HTERT RPE-1 (cell line): Measurements from ENCODE around the gene ALG12.
"Not testable (repeated sequence)": the region's sequence is repeated elsewhere in the genome, so short reads cannot be mapped to it uniquely, and the experiment has no call there.

ENCODE experiments used
- in situ Hi-C: fragments of 300-500 bp; cut with MboI; formaldehyde crosslinking; loops from 4 replicates; pipeline ENCODE4 v1.14.3; 2020; ENCODE audit warnings: low sequenced_read_pairs

Gene ALG12

GRCh38 chr22:49947296-49947622 lies 29.0 kb upstream of the ALG12 start:
- in situ Hi-C loops = no loop called here

- in situ Hi-C loops = no loop called here
Observed at GRCh38 chr22:49946612-49947295, 28.5 kb upstream of the ALG12 start.

GRCh38 chr22:49945042-49945794 lies 27.0 kb upstream of the ALG12 start:
- in situ Hi-C loops = not testable (repeated sequence)

GRCh38 chr22:49944399-49944891 lies 26.2 kb upstream of the ALG12 start:
- in situ Hi-C loops = no loop called here

- in situ Hi-C loops = no loop called here
Observed at GRCh38 chr22:49943771-49944398, 25.6 kb upstream of the ALG12 start.

- in situ Hi-C loops = no loop called here
Observed at GRCh38 chr22:49943405-49943765, 25.1 kb upstream of the ALG12 start.

- in situ Hi-C loops = no loop called here
Observed at GRCh38 chr22:49942565-49943404, 24.5 kb upstream of the ALG12 start.

GRCh38 chr22:49941507-49942316 lies 23.5 kb upstream of the ALG12 start:
- in situ Hi-C loops = no loop called here

GRCh38 chr22:49938565-49939136 lies 20.4 kb upstream of the ALG12 start:
- in situ Hi-C loops = no loop called here

- in situ Hi-C loops = no loop called here
Observed at GRCh38 chr22:49937758-49938564, 19.7 kb upstream of the ALG12 start.

GRCh38 chr22:49936973-49937757 lies 18.9 kb upstream of the ALG12 start:
- in situ Hi-C loops = no loop called here

GRCh38 chr22:49936018-49936972 lies 18.1 kb upstream of the ALG12 start:
- in situ Hi-C loops = no loop called here

- in situ Hi-C loops = no loop called here
Observed at GRCh38 chr22:49935561-49935960, 17.3 kb upstream of the ALG12 start.

- in situ Hi-C loops = no loop called here
Observed at GRCh38 chr22:49934891-49935557, 16.8 kb upstream of the ALG12 start.

GRCh38 chr22:49934160-49934890 lies 16.1 kb upstream of the ALG12 start:
- in situ Hi-C loops = no loop called here
